ENCODE data around the gene HIF1AN.

HIF1AN gene

DNA sequence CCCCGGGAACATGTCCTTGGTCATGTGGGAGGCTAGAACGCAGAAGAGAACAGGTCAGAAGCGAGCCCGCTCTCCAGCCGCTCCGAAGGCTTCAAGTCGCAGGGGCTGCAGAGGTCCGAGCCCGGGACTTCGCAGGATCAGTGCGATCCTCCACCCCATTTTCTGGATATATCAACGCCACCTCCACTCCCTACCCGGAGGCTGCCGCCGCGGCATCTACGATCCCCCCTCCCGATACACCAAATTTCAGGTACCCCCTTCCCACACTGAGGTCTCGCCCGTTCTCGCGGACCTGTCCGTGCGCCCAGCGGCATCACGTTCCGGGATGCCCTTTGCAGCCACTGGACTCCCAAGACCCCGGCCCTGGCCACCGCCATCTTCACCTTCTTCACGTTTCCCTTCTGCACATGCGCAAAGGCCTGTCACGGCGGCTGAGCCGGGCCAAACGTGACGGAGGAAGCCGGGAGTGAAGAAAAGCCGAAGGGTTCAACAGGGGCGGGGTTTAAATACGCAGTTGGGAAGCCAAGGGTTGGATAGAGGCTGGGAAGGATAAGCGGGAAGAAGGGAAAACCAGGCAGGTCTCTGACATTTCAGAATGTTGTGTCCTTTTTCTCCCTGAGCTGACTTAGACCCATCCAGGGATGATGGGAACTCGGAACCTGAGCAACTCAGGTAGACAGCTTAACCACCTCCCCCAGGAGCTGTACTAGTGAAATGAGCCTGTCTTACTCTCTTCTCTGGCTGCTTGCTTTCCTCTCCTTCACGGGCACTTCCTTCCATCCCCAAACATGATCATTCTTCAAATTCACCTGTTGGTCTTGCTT lies 6.1 kb upstream of the HIF1AN start, which contains the start of gene NDUFB8:
Gene NDUFB8 (minus strand): TSS at position 397 of the 824 bp plus-strand sequence. CDS start 20 bp downstream, at position 377.
- Histone ChIP-seq H3K36me3 (replicated peaks in 1 of 2; ENCODE audit: control insufficient read depth in 2 of 2, insufficient read depth in 2 of 2, low read length in 2 of 2) (peaks cover 10 to 39% of the 10 kb centered on the region in 2 donors), H3K27me3 (ENCODE audit: control insufficient read depth in 3 of 3, insufficient read depth in 3 of 3, low read depth in 1 of 3, low read length in 3 of 3) (no peaks in the 10 kb centered on the region), H3K27ac (replicated peaks; ENCODE audit: low read length) (no peak within 1 kb of the TSS), H2BK5ac (ENCODE audit: low read length) (no peak within 1 kb of the TSS), H2AK5ac (ENCODE audit: low read depth, low read length) (peak within 1 kb of the TSS; percentile 12), H2BK120ac (ENCODE audit: low read depth, low read length) (no peak within 1 kb of the TSS), H2BK15ac (ENCODE audit: low read length) (peak within 1 kb of the TSS; percentile 13), H3K23ac (ENCODE audit: low read depth, low read length, poor library complexity) (peak within 1 kb of the TSS; percentile 37), H3K4me3 (ENCODE audit: low read length in 2 of 2) (peak within 1 kb of the TSS; percentile 89 to 92), H3K9ac (ENCODE audit: low read depth, low read length, poor library complexity) (peak within 1 kb of the TSS; percentile 98), H4K91ac (ENCODE audit: low read depth, low read length, poor library complexity) (no peak within 1 kb of the TSS), H3K14ac (ENCODE audit: low read length) (no peak within 1 kb of the TSS), H3K4me1 (ENCODE audit: control insufficient read depth in 2 of 2, insufficient read depth in 1 of 2, low read depth in 1 of 2, low read length in 2 of 2) (peaks cover 4 to 14% of the 10 kb centered on the region in 2 donors), H2AFZ (ENCODE audit: low read length) (peak within 1 kb of the TSS; percentile 87), H3K18ac (ENCODE audit: low read length) (peak within 1 kb of the TSS; percentile 97), H4K8ac (ENCODE audit: low read depth, low read length) (peak within 1 kb of the TSS; percentile 55), H3K4me2 (ENCODE audit: insufficient read depth, low read length, poor library complexity, severe bottlenecking) (peak within 1 kb of the TSS; percentile 69), H3K4ac (ENCODE audit: low read length) (no peak within 1 kb of the TSS), H3K79me1 (ENCODE audit: low read depth, low read length) (peaks cover 4% of the 10 kb centered on the region), H3K9me3 (replicated peaks in 1 of 2; ENCODE audit: control insufficient read depth in 2 of 2, insufficient read depth in 1 of 2, low read depth in 1 of 2, low read length in 2 of 2) (no peaks in the 10 kb centered on the region), H2BK12ac (ENCODE audit: low read length) (no peak within 1 kb of the TSS)
- peak; percentile 77 for DNase-seq (ENCODE audit: low spot score)
- WGBS, 2 donors (ENCODE audit: extremely low coverage in 2 of 2, insufficient read length in 2 of 2, insufficient replicate concordance in 1 of 2), result no CpG with 5 or more reads among the region's 43 CpGs

DNA sequence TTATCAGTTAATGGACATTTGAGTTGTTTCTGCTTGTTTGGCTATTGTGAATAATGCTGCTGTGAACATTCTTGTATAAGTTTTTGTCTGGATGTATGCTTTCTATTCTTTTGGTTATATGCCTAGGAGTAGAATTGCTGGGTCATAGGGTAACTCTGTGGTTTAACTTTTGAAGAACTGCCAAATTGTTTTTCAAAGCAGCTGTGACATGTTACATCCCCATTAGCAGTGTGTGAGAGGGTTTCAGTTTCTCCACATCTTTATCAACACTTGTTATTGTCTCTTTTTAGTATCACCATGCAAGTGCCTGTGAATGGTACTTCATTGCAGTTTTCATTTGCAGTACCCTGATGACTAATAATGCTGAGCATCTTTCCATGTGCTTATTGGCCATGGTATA lies 4.0 kb upstream of the HIF1AN start:
- H2BK120ac ChIP-seq (ENCODE audit: low read depth, low read length), result no peak overlapping the region
- no peak overlapping the region for H2AFZ ChIP-seq (ENCODE audit: low read length)
- no peak overlapping the region for H2BK12ac ChIP-seq (ENCODE audit: low read length)
- H3K9me3 ChIP-seq (replicated peaks in 1 of 2; ENCODE audit: control insufficient read depth in 2 of 2, insufficient read depth in 1 of 2, low read depth in 1 of 2, low read length in 2 of 2), result no peaks in the 10 kb centered on the region
- no peak overlapping the region for H3K18ac ChIP-seq (ENCODE audit: low read length)
- no peak overlapping the region for H3K14ac ChIP-seq (ENCODE audit: low read length)
- H3K27me3 ChIP-seq (ENCODE audit: control insufficient read depth in 3 of 3, insufficient read depth in 3 of 3, low read depth in 1 of 3, low read length in 3 of 3), result no peaks in the 10 kb centered on the region
- H2AK5ac ChIP-seq (ENCODE audit: low read depth, low read length), result no peak overlapping the region
- H3K27ac ChIP-seq (replicated peaks; ENCODE audit: low read length), result no peak overlapping the region
- no peak overlapping the region for H3K4me2 ChIP-seq (ENCODE audit: insufficient read depth, low read length, poor library complexity, severe bottlenecking)
- H3K4me3 ChIP-seq (ENCODE audit: low read length in 2 of 2), result no peak overlapping the region
- no peak overlapping the region for H4K8ac ChIP-seq (ENCODE audit: low read depth, low read length)
- no peak overlapping the region for H4K91ac ChIP-seq (ENCODE audit: low read depth, low read length, poor library complexity)
- H3K36me3 ChIP-seq (replicated peaks in 1 of 2; ENCODE audit: control insufficient read depth in 2 of 2, insufficient read depth in 2 of 2, low read length in 2 of 2), result peaks cover 2 to 21% of the 10 kb centered on the region in 2 donors
- H2BK15ac ChIP-seq (ENCODE audit: low read length), result no peak overlapping the region
- peaks cover 11 to 22% of the 10 kb centered on the region in 2 donors for H3K4me1 ChIP-seq (ENCODE audit: control insufficient read depth in 2 of 2, insufficient read depth in 1 of 2, low read depth in 1 of 2, low read length in 2 of 2)
- no peak overlapping the region for H3K9ac ChIP-seq (ENCODE audit: low read depth, low read length, poor library complexity)
- no peak for DNase-seq (ENCODE audit: low spot score)
- peaks cover 4% of the 10 kb centered on the region for H3K79me1 ChIP-seq (ENCODE audit: low read depth, low read length)
- no peak overlapping the region for H2BK5ac ChIP-seq (ENCODE audit: low read length)
- no peak overlapping the region for H3K4ac ChIP-seq (ENCODE audit: low read length)
- H3K23ac ChIP-seq (ENCODE audit: low read depth, low read length, poor library complexity), result no peak overlapping the region

DNA sequence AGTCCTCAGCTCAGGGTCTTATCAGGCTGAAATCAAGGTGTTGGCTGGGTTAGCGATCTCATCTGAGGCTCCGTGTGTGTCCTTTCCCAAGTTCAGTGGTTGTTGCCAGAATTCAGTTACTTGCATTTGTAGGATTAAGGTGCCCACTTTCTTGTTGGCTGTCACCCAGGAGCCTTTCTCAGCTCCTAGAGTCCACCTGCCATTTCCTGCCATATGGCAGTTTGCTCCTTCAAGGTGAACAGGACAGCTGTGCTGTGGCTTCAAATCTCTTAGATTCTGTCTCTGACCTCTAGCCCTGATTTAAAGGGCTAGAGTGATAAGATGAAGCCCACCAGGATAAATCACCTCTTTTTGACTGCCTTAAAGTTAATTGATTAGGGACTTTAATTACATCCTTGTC lies 1.0 kb upstream of the HIF1AN start:
- no peak overlapping the region for H3K4me3 ChIP-seq (ENCODE audit: low read length in 2 of 2)
- H2BK15ac ChIP-seq (ENCODE audit: low read length), result no peak overlapping the region
- H3K18ac ChIP-seq (ENCODE audit: low read length), result no peak overlapping the region
- H3K14ac ChIP-seq (ENCODE audit: low read length), result no peak overlapping the region
- H3K4ac ChIP-seq (ENCODE audit: low read length), result no peak overlapping the region
- no peak overlapping the region for H2BK120ac ChIP-seq (ENCODE audit: low read depth, low read length)
- DNase-seq (ENCODE audit: low spot score), result no peak
- H2BK12ac ChIP-seq (ENCODE audit: low read length), result no peak overlapping the region
- peaks cover 9 to 14% of the 10 kb centered on the region in 2 donors for H3K4me1 ChIP-seq (ENCODE audit: control insufficient read depth in 2 of 2, insufficient read depth in 1 of 2, low read depth in 1 of 2, low read length in 2 of 2)
- no CpG with 5 or more reads among the region's 2 CpGs for WGBS, 2 donors (ENCODE audit: extremely low coverage in 2 of 2, insufficient read length in 2 of 2, insufficient replicate concordance in 1 of 2)
- no peak overlapping the region for H3K27ac ChIP-seq (replicated peaks; ENCODE audit: low read length)
- no peaks in the 10 kb centered on the region for H3K79me1 ChIP-seq (ENCODE audit: low read depth, low read length)
- H3K9me3 ChIP-seq (replicated peaks in 1 of 2; ENCODE audit: control insufficient read depth in 2 of 2, insufficient read depth in 1 of 2, low read depth in 1 of 2, low read length in 2 of 2), result peaks cover 0 to 2% of the 10 kb centered on the region in 2 donors
- no peak overlapping the region for H3K4me2 ChIP-seq (ENCODE audit: insufficient read depth, low read length, poor library complexity, severe bottlenecking)
- H2BK5ac ChIP-seq (ENCODE audit: low read length), result no peak overlapping the region
- H3K23ac ChIP-seq (ENCODE audit: low read depth, low read length, poor library complexity), result no peak overlapping the region
- peak overlapping the region; percentile 95 for H2AFZ ChIP-seq (ENCODE audit: low read length)
- no peak overlapping the region for H4K8ac ChIP-seq (ENCODE audit: low read depth, low read length)
- no peak overlapping the region for H2AK5ac ChIP-seq (ENCODE audit: low read depth, low read length)
- H4K91ac ChIP-seq (ENCODE audit: low read depth, low read length, poor library complexity), result no peak overlapping the region
- H3K9ac ChIP-seq (ENCODE audit: low read depth, low read length, poor library complexity), result no peak overlapping the region
- peaks cover 8 to 32% of the 10 kb centered on the region in 2 donors for H3K36me3 ChIP-seq (replicated peaks in 1 of 2; ENCODE audit: control insufficient read depth in 2 of 2, insufficient read depth in 2 of 2, low read length in 2 of 2)
- H3K27me3 ChIP-seq (ENCODE audit: control insufficient read depth in 3 of 3, insufficient read depth in 3 of 3, low read depth in 1 of 3, low read length in 3 of 3), result no peaks in the 10 kb centered on the region

DNA sequence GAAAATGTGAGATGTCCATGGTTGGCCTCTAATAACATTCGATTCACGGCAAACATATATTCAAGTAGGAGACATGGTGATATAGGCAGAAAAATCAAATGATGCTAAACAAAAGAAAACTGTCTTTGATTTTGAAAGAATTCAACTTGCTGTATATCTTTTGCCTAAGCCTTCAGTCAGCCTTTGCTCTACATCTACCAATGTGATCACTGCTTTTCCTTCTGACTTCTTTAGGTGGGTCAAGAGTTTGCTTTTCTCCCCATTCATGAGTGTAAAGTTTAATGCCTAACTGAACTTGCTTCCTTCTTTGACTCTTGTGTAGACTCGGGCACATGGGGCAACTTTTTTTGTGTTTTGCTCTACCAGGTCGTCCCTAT lies 417 bp upstream of the HIF1AN start:
- WGBS, 2 donors (ENCODE audit: extremely low coverage in 2 of 2, insufficient read length in 2 of 2, insufficient replicate concordance in 1 of 2), result no CpG with 5 or more reads among the region's 4 CpGs

More for the DNA sequence above, 417 bp upstream of the HIF1AN start:
- Histone ChIP-seq H3K9me3 (replicated peaks in 1 of 2; ENCODE audit: control insufficient read depth in 2 of 2, insufficient read depth in 1 of 2, low read depth in 1 of 2, low read length in 2 of 2) (peaks cover 0 to 2% of the 10 kb centered on the region in 2 donors), H4K8ac (ENCODE audit: low read depth, low read length) (no peak overlapping the region), H3K14ac (ENCODE audit: low read length) (no peak overlapping the region), H3K4me3 (ENCODE audit: low read length in 2 of 2) (peak overlapping the region; percentile 44 to 70), H2BK5ac (ENCODE audit: low read length) (no peak overlapping the region), H3K23ac (ENCODE audit: low read depth, low read length, poor library complexity) (no peak overlapping the region), H2BK120ac (ENCODE audit: low read depth, low read length) (no peak overlapping the region), H3K36me3 (replicated peaks in 1 of 2; ENCODE audit: control insufficient read depth in 2 of 2, insufficient read depth in 2 of 2, low read length in 2 of 2) (peaks cover 9 to 38% of the 10 kb centered on the region in 2 donors), H2AK5ac (ENCODE audit: low read depth, low read length) (no peak overlapping the region), H3K4ac (ENCODE audit: low read length) (no peak overlapping the region), H2BK15ac (ENCODE audit: low read length) (no peak overlapping the region), H2AFZ (ENCODE audit: low read length) (peak overlapping the region; percentile 95), H3K79me1 (ENCODE audit: low read depth, low read length) (no peaks in the 10 kb centered on the region), H2BK12ac (ENCODE audit: low read length) (no peak overlapping the region), H3K4me2 (ENCODE audit: insufficient read depth, low read length, poor library complexity, severe bottlenecking) (no peak overlapping the region), H3K27me3 (ENCODE audit: control insufficient read depth in 3 of 3, insufficient read depth in 3 of 3, low read depth in 1 of 3, low read length in 3 of 3) (no peaks in the 10 kb centered on the region), H4K91ac (ENCODE audit: low read depth, low read length, poor library complexity) (no peak overlapping the region), H3K4me1 (ENCODE audit: control insufficient read depth in 2 of 2, insufficient read depth in 1 of 2, low read depth in 1 of 2, low read length in 2 of 2) (peaks cover 8 to 11% of the 10 kb centered on the region in 2 donors), H3K27ac (replicated peaks; ENCODE audit: low read length) (no peak overlapping the region), H3K9ac (ENCODE audit: low read depth, low read length, poor library complexity) (no peak overlapping the region), H3K18ac (ENCODE audit: low read length) (no peak overlapping the region)
- no peak for DNase-seq (ENCODE audit: low spot score)

All from neuronal stem cell (in vitro differentiated cells).